ENCODE data around the gene KRT80. TPM values are rescaled to one million over a fixed set of nuclear protein-coding genes. Genes with fewer than 3 reads are reported as not detected.

Gene KRT80
- total RNA-seq, 1 experiment from 2014 or later, result 33.0 TPM

DNA sequence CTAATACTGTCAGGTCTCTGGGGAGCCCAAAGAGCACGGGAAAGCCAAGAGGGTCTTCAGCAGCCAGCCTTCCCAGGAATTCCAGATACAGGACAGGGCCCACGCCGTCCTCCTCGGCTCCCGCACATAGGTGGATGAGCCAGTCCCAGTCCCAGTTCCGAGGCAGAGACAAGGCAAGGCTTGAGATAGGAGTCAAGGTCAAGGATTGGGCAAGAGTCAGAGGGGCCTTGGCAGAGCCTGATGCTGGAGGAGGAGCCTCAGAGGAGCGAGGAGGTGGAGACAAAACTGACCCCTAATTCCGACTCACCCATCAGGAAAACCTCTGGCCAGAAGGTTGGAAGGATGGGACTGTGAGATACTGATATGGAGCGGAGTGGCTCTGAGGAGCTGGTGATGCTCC, 21.0 kb downstream of the KRT80 start:
- DNase-seq (ENCODE audit: low read depth), result no peak
- in situ Hi-C loops (cut with HindIII; ENCODE audit: low pct_unique_long_range_greater_than_20kb, low sequenced_read_pairs), result no loop called here

DNA sequence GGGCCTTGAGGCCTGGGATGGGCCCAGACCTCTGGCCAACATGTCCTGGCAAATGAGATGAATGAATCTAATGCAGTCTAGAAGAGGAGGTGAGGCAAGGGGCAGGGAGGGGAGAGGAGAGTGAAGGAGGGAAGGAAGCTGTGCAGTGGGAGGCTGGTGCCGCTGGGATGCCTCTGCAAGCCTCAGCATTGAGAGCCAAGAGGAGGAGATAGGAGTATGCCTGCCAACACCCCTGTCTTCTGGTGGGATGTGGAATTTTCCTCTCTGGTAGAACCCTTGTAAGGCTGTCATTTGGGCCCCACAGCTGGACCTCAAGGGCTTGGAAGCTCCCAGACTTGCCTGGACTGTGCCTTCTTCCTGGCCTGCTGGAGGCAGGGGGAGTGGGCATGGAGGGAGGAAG, 21.9 kb downstream of the KRT80 start:
- no peak for DNase-seq (ENCODE audit: low read depth)
- in situ Hi-C loops (cut with HindIII; ENCODE audit: low pct_unique_long_range_greater_than_20kb, low sequenced_read_pairs), result no loop called here

DNA sequence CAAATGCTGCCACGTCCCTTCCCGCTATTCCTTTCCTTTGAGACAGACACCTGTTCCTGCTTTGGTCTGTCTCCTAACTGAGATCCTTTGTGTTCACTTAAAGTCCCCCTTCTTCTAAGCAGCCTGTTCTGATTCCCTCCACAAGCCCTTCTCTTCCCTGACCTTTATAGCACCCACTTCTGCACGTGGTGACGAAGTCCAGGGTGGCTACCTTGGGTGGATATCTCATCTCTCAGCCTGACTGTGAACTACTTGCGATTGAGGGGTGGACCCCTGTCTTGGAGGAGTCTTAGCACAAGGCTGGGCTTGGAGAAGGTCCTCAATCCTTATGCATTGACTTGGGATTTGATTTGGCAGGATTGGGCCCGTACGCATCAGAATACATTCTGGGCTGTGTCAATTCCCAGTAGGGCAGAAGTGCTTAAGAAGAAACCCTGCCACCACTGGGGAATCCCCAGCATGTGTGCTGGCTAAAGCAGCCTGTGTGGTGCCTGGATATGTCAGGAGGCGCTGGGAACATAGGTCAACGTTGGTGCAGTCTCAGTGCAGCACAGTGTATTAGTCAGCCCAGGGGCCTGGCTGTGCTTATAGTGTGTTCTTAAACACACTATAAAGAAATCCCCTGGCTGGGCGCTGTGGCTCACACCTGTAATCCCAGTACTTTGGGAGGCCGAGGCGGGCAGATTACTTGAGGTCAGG, 23.6 kb downstream of the KRT80 start:
- peak; percentile 80 for DNase-seq (ENCODE audit: low read depth)
- in situ Hi-C loops (cut with HindIII; ENCODE audit: low pct_unique_long_range_greater_than_20kb, low sequenced_read_pairs), result no loop called here

GRCh38 chr12:52167526-52167925, 24.3 kb downstream of the KRT80 start:
- in situ Hi-C loops (cut with HindIII; ENCODE audit: low pct_unique_long_range_greater_than_20kb, low sequenced_read_pairs), result no loop called here
- no peak for DNase-seq (ENCODE audit: low read depth)

DNA sequence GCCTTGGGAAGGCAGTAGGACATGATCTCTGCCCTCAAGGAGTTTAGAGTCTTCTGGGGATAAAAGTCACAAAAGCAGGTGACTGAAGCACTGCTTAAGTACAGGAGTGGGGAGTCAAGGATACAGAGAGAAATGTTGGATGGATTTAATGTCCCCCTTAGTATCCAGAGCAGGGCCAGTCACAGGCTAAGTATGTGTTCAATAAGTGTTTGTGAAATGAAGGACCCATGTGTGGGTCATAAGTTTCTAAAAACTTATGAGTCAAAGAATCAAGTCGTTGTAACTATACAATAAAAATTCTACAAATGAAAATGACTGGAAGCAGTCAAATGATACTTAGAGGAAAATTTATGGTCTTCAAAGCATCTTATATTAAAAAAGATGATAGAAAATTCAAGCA, 25.1 kb downstream of the KRT80 start:
- DNase-seq (ENCODE audit: low read depth), result no peak
- in situ Hi-C loops (cut with HindIII; ENCODE audit: low pct_unique_long_range_greater_than_20kb, low sequenced_read_pairs), result no loop called here

DNA sequence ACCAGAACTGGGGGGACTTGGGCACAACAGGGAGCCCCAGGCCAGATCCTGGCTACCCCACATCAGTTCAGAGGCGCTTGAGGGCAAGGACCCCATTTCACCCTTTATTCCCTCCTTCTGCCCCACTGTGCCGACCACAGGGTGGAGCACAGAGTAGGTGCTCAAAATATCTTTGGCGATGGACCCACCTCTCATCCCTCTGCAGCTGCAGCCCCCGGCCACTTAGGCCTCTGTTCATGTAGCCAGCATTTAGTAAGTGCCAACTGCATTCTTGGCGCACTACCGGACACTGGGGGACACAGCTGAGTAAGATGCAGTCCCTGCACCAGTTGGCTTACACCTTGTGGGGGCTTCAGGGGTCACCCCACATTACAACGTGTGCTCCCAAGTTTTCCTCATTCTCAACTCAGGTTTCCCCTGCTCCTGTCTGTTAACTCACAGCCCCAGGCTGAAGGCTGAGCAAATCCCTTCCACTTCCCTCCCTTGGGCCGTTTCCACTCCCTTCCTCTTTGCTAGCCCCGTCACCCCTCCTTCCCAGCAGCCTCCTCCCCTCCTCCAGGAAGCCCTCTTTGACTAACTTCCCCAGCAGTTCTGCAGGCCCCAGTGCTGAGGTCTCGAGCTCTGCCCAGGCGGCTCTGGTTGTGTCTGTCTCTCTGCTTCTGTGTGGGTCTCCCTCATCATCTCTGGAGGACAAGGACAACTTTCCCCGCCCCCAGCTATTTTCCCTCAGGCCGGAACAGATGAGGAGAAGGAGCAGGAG, 26.5 kb downstream of the KRT80 start:
- DNase-seq (ENCODE audit: low read depth), result no peak
- in situ Hi-C loops (cut with HindIII; ENCODE audit: low pct_unique_long_range_greater_than_20kb, low sequenced_read_pairs), result no loop called here

DNA sequence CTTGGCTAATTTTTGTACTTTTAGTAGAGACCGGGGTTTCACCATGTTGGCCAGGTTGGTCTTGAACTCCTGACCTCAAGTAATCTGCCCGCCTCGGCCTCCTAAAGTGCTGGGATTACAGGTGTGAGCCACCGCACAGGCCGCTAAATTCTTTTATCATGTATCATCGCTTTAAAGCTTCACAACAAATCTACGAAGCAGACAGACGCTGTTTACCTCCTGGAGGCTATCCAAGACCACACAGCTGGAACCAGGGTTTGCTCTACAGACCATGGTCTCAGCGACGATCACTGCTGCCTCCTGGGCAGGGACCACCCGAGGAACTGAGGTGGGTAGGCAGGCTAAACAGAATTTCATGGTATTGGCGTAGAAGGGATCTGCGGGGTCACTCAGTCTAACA, 27.2 kb downstream of the KRT80 start:
- DNase-seq (ENCODE audit: low read depth), result peak; percentile 37

GRCh38 chr12:52162981-52163380, 28.8 kb downstream of the KRT80 start:
- no peak for DNase-seq (ENCODE audit: low read depth)
- in situ Hi-C loops (cut with HindIII; ENCODE audit: low pct_unique_long_range_greater_than_20kb, low sequenced_read_pairs), result no loop called here

More for the DNA sequence above, 27.2 kb downstream of the KRT80 start:
- in situ Hi-C loops (cut with HindIII; ENCODE audit: low pct_unique_long_range_greater_than_20kb, low sequenced_read_pairs), result no loop called here

GRCh38 chr12:52160200-52160599, 31.6 kb downstream of the KRT80 start:
- DNase-seq (ENCODE audit: low read depth), result no peak
- in situ Hi-C loops (cut with HindIII; ENCODE audit: low pct_unique_long_range_greater_than_20kb, low sequenced_read_pairs), result no loop called here

DNA sequence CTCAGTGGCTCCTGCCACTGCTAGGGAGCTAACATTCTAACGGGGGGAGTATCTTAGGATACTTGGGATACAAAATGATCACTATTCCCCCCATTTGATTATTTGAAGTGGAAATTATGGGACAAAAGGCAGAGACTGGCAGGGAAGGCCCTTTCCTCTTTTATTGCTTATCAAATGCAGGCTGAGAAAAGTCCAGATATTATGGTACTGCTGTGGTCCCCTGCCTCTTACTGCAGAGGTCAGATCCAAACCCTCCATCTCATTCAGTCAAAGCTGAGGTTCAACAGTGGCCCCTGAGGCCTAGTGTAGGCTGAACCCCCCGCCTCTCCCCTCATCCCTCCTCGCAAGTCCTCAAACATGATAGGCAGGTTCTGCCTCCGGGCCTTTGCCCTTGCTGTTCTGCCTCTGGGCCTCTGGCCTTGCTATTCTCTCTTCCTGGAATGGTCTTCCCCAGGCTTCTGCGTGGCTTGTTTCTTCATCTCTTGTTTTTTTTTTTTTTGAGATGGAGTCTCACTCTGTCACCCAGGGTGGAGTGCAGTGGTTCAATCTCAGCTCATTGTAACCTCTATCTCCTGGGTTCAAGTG, 34.2 kb downstream of the KRT80 start:
- in situ Hi-C loops (cut with HindIII; ENCODE audit: low pct_unique_long_range_greater_than_20kb, low sequenced_read_pairs), result no loop called here

GRCh38 chr12:52156757-52157565, 34.9 kb downstream of the KRT80 start:
- in situ Hi-C loops (cut with HindIII; ENCODE audit: low pct_unique_long_range_greater_than_20kb, low sequenced_read_pairs), result no loop called here
- peak; percentile 66 for DNase-seq (ENCODE audit: low read depth)

More for the DNA sequence above, 34.2 kb downstream of the KRT80 start:
- DNase-seq (ENCODE audit: low read depth), result no peak

DNA sequence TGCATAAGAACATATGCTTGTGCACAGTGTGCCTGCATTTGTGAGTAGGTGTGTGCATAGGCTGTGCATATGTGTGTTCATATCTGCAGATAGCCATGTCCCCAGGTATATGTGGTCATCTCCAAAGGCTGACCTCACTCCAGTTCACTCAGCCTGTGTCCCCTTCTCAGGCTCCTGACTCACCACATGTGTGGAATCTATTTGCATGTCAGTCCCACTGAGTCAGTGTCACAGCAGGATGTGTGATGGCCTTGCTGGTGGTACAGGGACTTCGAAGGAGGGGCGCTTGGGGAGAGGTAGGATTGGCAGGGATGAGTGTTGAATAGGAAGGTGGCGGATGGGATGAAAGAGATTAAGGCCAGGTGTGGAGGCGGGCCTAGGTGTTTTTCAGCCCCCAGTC, 35.5 kb downstream of the KRT80 start:
- peak; percentile 48 for DNase-seq (ENCODE audit: low read depth)
- in situ Hi-C loops (cut with HindIII; ENCODE audit: low pct_unique_long_range_greater_than_20kb, low sequenced_read_pairs), result no loop called here

- DNase-seq (ENCODE audit: low read depth), result peak; percentile 64
- in situ Hi-C loops (cut with HindIII; ENCODE audit: low pct_unique_long_range_greater_than_20kb, low sequenced_read_pairs), result no loop called here
Measured at GRCh38 chr12:52155048-52155868, 36.6 kb downstream of the KRT80 start.

- in situ Hi-C loops (cut with HindIII; ENCODE audit: low pct_unique_long_range_greater_than_20kb, low sequenced_read_pairs), result no loop called here
- no peak for DNase-seq (ENCODE audit: low read depth)
Measured at GRCh38 chr12:52152905-52153317, 38.9 kb downstream of the KRT80 start.

DNA sequence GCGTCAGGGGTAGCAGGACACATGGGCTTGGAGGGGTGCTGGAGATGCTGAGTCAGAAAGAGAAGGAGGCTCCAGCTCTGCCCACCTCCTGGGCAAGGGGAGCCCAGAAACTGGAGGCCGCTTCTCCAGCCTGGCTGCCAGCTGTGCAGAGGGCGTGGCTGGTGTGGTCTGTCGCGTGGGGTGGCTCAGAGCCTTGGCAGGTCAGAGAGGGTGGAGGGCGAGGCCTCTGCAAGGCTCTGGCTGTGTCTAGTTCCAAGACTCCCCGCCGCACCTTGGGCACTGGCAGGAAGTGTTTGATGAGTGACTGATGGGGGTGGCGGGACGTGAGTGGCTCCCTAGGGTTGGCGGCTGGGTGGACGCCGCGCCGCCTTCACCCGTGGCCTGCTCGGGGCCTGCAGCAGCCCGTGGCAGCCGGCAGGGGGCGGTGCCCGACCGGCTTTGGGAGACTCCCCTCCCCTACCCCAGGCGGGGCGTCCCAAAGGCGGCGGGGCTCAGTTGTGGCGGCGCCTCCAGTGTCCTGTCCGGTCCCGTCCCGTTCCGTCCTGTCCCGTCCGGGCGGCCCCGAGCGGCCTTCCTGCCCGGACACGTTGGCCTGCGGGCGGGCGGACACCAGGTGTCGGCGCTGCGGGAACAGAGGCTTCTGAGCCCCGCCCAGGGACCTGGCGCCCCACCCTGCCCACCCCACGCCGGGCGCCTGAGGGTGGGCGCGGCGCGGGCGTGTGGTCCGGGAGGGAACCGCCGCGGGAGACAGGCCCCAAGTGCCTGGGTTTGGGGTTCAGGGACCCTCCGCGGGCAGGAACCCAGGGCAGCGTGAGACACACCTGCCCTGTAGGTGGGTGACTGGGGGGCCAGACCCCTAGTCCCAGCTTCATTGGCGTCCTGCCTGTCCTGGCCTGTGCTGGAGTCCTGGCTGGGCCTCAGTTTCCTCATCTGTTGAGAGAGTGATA, 39.7 kb downstream of the KRT80 start:
- peak; percentile 79 for DNase-seq (ENCODE audit: low read depth)

DNA sequence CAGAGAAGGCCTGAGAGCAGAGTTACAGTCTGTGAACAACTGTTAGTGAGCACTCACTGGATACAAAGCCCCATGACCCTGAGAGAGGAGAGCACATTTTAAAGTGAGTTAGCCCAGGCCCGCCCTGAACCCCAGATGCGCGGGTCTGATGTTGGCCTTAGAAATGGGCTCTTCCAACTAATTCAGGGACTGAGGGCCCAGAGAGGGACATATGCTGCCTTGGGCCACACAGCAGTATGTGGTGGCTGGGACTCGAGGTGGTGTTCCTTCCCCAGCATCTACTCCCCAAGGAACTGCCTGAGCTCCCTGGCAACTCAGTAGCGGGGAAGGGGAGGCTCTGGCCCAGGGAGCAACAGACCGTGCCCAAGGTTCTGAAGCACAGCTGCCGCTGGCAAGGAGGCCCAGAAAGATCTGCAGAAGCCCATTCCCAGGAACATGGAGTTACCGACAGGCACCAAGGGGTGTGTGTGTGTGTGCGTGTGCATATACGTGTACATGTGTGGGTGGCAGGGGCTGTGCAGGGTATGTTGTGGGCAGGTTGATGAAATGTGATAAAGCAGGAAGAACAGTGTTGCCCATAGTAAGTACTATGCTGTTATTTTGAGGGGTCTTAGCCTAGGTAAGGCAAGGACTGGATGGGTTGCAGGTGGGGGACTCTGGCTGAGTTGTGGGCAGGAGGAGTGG, 40.5 kb downstream of the KRT80 start:
- in situ Hi-C loops (cut with HindIII; ENCODE audit: low pct_unique_long_range_greater_than_20kb, low sequenced_read_pairs), result no loop called here

More for the DNA sequence above, 39.7 kb downstream of the KRT80 start:
- in situ Hi-C loops (cut with HindIII; ENCODE audit: low pct_unique_long_range_greater_than_20kb, low sequenced_read_pairs), result no loop called here

More for the DNA sequence above, 40.5 kb downstream of the KRT80 start:
- DNase-seq (ENCODE audit: low read depth), result no peak

Data from Caki2 (cell line).